AG04450 (cell line): ENCODE results near the gene ADSS1. TPM values are rescaled to one million over a fixed set of nuclear protein-coding genes. Genes with fewer than 3 reads are reported as not detected.

Experiments used
- CTCF ChIA-PET: fragments of 300-600, 350-600 bp; formaldehyde crosslinking; extraction: SDS; loops from one replicate; lab custom pipeline; 2022; ENCODE audit warnings: antibody characterized with exemption, inconsistent platforms; lab: Charles Lee
- POLR2A ChIA-PET: fragments of 350-600 bp; formaldehyde crosslinking; extraction: SDS; loops from one replicate; lab custom pipeline; 2021; ENCODE audit warnings: antibody characterized with exemption, inconsistent platforms; lab: Yijun Ruan, JAX
- DNase-seq: peaks from one replicate; pipeline ENCODE4 v3.0.0-alpha.2; 2011; ENCODE audit warnings: low read depth, low spot score
- H3K27ac ChIP-seq: one replicate; pipeline ENCODE4 v1.5.1; 2012; ENCODE audit warnings: low read depth, low read length, control low read depth
- H3K27me3 ChIP-seq: one replicate; pipeline ENCODE4 v1.6.0; 2012; ENCODE audit warnings: low read length; ENCODE audit not compliant: control insufficient read depth, insufficient read depth
- H3K4me3 ChIP-seq: 2 replicates; pipeline ENCODE4 v1.5.1; 2011; ENCODE audit warnings: mild to moderate bottlenecking, low read depth, low read length, control low read depth
- H3K9me3 ChIP-seq: 2 replicates; pipeline ENCODE4 v1.5.1; 2012; ENCODE audit warnings: low read length; ENCODE audit not compliant: control insufficient read depth, insufficient read depth
- polyA plus RNA-seq: library from polyadenylated mRNA; depleted of rRNA; stranded (reverse); fragments of >200 nt; gene quantifications from 2 replicates; pipeline ENCODE4 v1.2.3, GENCODE V29; 2011
- TF ChIP-seq, protein P1 (sequence below): IDR thresholded peaks from 2 replicates; pipeline ENCODE4 v1.5.1; 2011; ENCODE audit warnings: low read depth, low read length, control low read depth, inconsistent platforms

Gene ADSS1
- polyA plus RNA-seq, 1 experiment: 2.8 TPM

DNA sequence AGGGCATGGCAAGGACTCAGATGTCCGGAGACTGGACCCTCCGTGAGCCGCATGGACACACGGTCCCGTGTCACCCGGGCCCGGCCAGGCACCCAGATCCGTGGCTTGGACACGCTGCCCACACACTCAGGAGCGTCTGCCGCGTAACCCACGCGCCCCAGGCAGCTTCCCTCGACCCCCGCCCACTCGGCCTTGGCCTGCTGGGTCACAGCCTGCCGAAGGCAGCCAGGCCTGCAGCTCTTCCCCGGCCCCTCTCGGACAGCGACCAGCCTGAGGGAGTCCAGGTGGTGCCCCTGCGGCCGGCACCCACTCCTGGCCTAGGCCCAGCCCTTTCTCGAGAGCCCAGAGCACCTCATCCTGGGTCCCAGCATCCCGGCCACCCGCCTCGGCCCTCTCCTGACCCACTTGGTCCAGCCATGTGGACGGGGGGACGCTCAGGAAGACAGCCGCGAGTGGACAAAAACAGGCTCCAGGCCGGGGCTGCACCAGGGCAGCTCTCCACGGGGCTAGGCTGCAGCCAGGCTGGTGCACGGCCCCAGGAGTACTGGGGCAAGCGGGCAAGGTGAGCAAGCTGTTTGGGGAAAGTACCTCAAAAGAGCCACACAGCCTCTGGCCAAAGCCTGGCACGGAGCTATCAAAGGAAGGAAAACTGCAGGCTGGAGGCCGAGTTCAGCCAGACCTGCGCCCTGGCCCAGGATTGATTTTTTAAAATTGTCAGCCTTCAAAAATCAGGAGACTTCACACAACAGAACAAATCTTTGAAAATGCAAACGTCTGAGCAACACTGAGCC is 65.0 kb downstream of the ADSS1 start:
- DNase-seq: no peak
- Histone ChIP-seq H3K27ac (no peak overlapping the region), H3K4me3 (no peak overlapping the region), H3K9me3 (no peaks in the 10 kb centered on the region; the same call in 1 of the 2 replicates), H3K27me3 (no peaks in the 10 kb centered on the region)
- TF ChIP-seq, protein P1, sequence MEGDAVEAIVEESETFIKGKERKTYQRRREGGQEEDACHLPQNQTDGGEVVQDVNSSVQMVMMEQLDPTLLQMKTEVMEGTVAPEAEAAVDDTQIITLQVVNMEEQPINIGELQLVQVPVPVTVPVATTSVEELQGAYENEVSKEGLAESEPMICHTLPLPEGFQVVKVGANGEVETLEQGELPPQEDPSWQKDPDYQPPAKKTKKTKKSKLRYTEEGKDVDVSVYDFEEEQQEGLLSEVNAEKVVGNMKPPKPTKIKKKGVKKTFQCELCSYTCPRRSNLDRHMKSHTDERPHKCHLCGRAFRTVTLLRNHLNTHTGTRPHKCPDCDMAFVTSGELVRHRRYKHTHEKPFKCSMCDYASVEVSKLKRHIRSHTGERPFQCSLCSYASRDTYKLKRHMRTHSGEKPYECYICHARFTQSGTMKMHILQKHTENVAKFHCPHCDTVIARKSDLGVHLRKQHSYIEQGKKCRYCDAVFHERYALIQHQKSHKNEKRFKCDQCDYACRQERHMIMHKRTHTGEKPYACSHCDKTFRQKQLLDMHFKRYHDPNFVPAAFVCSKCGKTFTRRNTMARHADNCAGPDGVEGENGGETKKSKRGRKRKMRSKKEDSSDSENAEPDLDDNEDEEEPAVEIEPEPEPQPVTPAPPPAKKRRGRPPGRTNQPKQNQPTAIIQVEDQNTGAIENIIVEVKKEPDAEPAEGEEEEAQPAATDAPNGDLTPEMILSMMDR: no peak
- CTCF ChIA-PET: interaction anchor here (1.1 to 2.8 kb wide), 2 partner anchors 20 to 21 kb away, joined by 6 to 12 read pairs; no protein-coding TSS in a partner anchor
- POLR2A ChIA-PET: no interaction called here

DNA sequence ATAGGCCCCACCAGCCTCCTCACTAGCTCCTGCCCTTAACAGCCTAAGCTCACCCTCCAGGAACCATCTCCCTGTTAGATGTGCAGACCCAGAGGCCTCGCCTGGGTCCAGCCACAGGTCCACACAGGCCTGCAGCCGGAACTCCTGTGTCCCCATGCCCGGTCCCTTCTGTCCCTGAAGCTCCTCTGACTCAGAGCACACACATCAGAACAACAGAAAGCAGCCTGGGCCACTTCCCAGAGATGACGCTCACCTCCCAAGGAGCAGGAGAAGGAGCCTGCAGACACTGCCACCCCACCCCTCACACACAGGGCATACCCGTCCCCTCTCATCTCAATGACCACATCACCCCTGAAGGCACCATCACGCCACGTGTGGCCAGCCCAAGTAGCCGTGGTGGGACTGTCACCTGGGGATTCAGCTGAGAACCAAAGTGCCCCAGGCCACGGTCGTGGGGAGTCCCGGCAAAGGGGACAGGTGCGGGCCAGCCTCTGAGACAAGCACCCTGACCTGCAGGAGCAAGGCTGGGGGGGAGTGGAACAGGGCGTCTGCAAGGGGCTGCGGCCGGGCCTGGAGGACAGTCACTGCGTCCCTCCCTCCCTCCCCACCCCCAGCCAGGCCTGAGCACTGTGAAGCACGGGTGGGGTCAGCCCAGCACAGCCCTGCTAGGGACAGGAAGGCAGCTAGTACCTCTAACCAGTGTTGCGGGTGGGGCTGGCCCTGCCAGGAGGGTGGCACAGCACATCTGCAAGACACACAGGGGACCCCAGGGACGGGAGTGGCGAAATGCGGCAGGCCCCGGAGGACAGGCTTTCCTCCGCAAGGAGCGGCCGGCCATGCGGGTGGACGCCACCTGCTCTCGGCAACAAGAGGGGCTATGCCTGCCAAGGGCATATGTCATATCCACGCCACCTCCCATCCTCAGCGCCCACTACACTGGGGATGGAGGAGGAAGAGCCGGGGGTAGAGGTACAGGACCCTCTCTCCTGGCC is 66.0 kb downstream of the ADSS1 start:
- no peaks in the 10 kb centered on the region for H3K27me3 ChIP-seq
- no peak overlapping the region for H3K27ac ChIP-seq
- TF ChIP-seq, protein P1: no peak
- CTCF ChIA-PET: interaction anchor here (0.7 to 1.8 kb wide), 4 partner anchors 21 to 36 kb away, joined by 3 to 6 read pairs (median 4); no protein-coding TSS in a partner anchor
- H3K4me3 ChIP-seq: no peak overlapping the region
- DNase-seq: no peak
- POLR2A ChIA-PET: interaction anchor here (1.2 kb wide), 1 partner anchor 11 kb away, joined by 3 read pairs; the partner anchor contains the start of gene ZBTB42
- H3K9me3 ChIP-seq: no peaks in the 10 kb centered on the region; the same call in 1 of the 2 replicates

DNA sequence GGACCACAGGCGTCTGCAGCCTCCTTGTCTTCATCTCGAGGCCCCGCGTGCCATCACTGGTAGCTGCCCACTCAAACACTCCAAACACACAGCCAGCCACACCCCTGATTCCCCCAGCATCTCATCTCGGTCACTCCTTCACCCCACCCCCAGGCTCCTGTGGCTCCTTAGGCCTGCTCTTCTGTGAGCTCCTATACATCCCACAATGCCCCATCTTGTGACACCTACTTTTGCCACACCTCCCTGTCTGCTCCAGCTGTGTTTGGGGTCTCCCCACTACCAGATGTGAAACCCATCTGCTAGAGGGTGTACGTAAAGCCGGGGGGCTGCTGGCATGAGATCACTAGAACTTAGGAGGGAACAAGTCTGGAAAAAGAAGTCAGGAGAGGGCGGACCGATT is 67.4 kb downstream of the ADSS1 start:
- no peak overlapping the region for H3K27ac ChIP-seq

DNA sequence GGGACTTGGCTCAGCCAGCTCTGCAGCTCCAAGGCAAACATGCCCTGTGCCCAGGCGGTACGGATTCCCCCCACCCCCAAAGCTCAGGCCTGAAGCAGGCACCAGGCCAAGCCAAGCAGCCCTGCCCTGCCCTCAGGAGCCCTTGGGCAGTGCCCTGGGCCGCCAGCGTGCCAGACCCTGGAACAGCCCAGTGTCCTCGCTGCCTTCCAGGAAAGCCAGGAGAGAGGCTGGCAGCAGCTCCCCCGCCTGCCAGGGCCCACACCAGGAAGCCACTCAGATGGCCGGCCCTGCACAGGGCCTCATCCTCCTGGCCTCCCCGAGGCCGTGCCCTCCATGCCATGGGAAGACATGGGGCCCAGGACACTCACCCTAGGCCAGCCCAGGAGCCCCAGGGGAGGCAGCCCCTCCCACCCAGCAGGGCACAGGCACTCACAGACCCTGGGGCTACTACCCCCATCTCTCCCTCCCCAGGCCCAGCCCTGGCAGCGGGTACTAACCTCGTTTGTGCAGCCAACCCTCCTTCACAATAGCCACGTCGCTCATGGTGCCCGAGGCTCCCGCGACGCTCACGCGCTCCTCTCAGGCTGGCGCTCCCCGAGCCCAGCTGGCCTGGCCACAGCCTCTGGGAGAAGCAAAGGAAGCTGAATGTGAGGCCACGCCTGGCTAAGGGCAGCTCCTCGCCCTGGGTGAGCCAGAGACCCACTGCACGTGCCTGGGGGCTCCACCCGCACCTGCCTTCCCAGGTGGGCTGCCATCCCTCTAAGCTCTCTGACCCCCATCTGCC is 68.3 kb downstream of the ADSS1 start:
- POLR2A ChIA-PET: no interaction called here
- Histone ChIP-seq H3K4me3 (no peak overlapping the region), H3K27me3 (no peaks in the 10 kb centered on the region), H3K9me3 (no peaks in the 10 kb centered on the region; the same call in 1 of the 2 replicates), H3K27ac (no peak overlapping the region)
- CTCF ChIA-PET: interaction anchor here (0.6 to 1.8 kb wide), 3 partner anchors 24 to 988 kb away, joined by 3 to 6 read pairs (median 6); no protein-coding TSS in a partner anchor
- TF ChIP-seq, protein P1: no peak
- no peak for DNase-seq

More for the DNA sequence above, 67.4 kb downstream of the ADSS1 start:
- Histone ChIP-seq H3K27me3 (no peaks in the 10 kb centered on the region), H3K4me3 (no peak overlapping the region), H3K9me3 (no peaks in the 10 kb centered on the region; the same call in 1 of the 2 replicates)
- TF ChIP-seq, protein P1: no peak
- ChIA-PET CTCF (interaction anchor here (1.1 to 1.8 kb wide), 3 partner anchors 23 to 35 kb away, joined by 3 to 6 read pairs (median 6); no protein-coding TSS in a partner anchor), POLR2A (interaction anchor here (1.2 kb wide), 1 partner anchor 10 kb away, joined by 3 read pairs; the partner anchor contains the start of gene ZBTB42)
- DNase-seq: no peak
